T-cell (primary cell): Measurements from ENCODE around the gene SETBP1. TPM values are rescaled to one million over a fixed set of nuclear protein-coding genes. Genes with fewer than 3 reads are reported as not detected.

Experiments
- ATAC-seq, 4 experiments: fragments of 200-7000 bp in 3 of 4; fragments of 150-1000 bp in 1 of 4; cut with Tn5 transposase; replicated peaks in 1 of 4; 1 replicate in 3 of 4; 2 replicates in 1 of 4; pipeline ENCODE4 v1.10.0; 2021; ENCODE audit warnings: moderate library complexity in 3 of 4, mild to moderate bottlenecking in 2 of 4, moderate number of reproducible peaks in 1 of 4
- CTCF ChIA-PET, 2 donors: fragments of 300-600 bp; sonication (Branson Sonifier 250); formaldehyde crosslinking; loops; one replicate each; lab custom pipeline; 2022; ENCODE audit warnings: antibody characterized with exemption in 2 of 2; lab: Charles Lee
- POLR2A ChIA-PET, 2 donors: fragments of 300-600 bp; sonication (Branson Sonifier 250); formaldehyde crosslinking; loops; one replicate each; lab custom pipeline; 2022; ENCODE audit warnings: antibody characterized with exemption in 2 of 2; lab: Charles Lee
- DNase-seq, 35 experiments: peaks; one replicate each; pipeline versions ENCODE4 v3.0.0 to v3.0.0-alpha.2; 2013 to 2023
- H3K27ac ChIP-seq: one replicate; pipeline ENCODE4 v1.5.1; 2013; ENCODE audit warnings: low read length
- H3K27me3 ChIP-seq, 2 experiments: replicated peaks in 1 of 2; 1 replicate in 1 of 2; 2 replicates in 1 of 2; pipeline versions ENCODE4 v1.6.1 to v1.7.0; 2013; ENCODE audit warnings: low read length in 1 of 2, mixed read lengths in 1 of 2; ENCODE audit not compliant: control insufficient read depth in 2 of 2, insufficient read depth in 2 of 2; ENCODE audit errors: extremely low read depth in 1 of 2
- H3K36me3 ChIP-seq, 2 donors: 1 replicate in 1 of 2; 2 replicates in 1 of 2; pipeline versions ENCODE4 v1.6.1 to v1.7.0; 2013; ENCODE audit warnings: low read length in 1 of 2; ENCODE audit not compliant: control insufficient read depth in 2 of 2, insufficient read depth in 1 of 2; ENCODE audit errors: extremely low read depth in 1 of 2
- H3K4me1 ChIP-seq, 2 experiments: 1 replicate in 1 of 2; 2 replicates in 1 of 2; pipeline versions ENCODE4 v1.6.1 to v1.7.0; 2013; ENCODE audit warnings: low read length in 2 of 2, mixed read lengths in 1 of 2; ENCODE audit not compliant: insufficient read depth in 2 of 2, control insufficient read depth in 1 of 2; ENCODE audit errors: extremely low read depth in 1 of 2
- H3K4me3 ChIP-seq, 2 donors: 1 replicate in 1 of 2; 2 replicates in 1 of 2; pipeline versions ENCODE4 v1.5.1 to v1.7.0; 2013; ENCODE audit warnings: mild to moderate bottlenecking in 2 of 2, low read length in 1 of 2, moderate library complexity in 1 of 2; ENCODE audit not compliant: control insufficient read depth in 1 of 2; ENCODE audit errors: extremely low read depth in 1 of 2
- H3K9me3 ChIP-seq: 2 replicates; pipeline ENCODE4 v1.7.0; 2013
- H3K27ac Mint-ChIP-seq, 2 donors: one replicate each; pipeline ENCODE4 v1.8.0; 2020 to 2021; ENCODE audit warnings: mild to moderate bottlenecking in 2 of 2, mixed read lengths in 2 of 2
- H3K27me3 Mint-ChIP-seq, 2 donors: one replicate each; pipeline ENCODE4 v1.8.0; 2021 to 2022; ENCODE audit warnings: mixed read lengths in 2 of 2
- H3K36me3 Mint-ChIP-seq: one replicate; pipeline ENCODE4 v1.8.0; 2021; ENCODE audit warnings: mixed read lengths
- H3K4me1 Mint-ChIP-seq, 3 donors: one replicate each; pipeline ENCODE4 v1.8.0; 2020 to 2022; ENCODE audit warnings: mixed read lengths in 3 of 3, mild to moderate bottlenecking in 1 of 3
- H3K4me3 Mint-ChIP-seq, 3 donors: one replicate each; pipeline ENCODE4 v1.8.0; 2020 to 2022; ENCODE audit warnings: mild to moderate bottlenecking in 3 of 3, mixed read lengths in 3 of 3, moderate library complexity in 3 of 3
- H3K9me3 Mint-ChIP-seq, 3 donors: one replicate each; pipeline ENCODE4 v1.8.0; 2020 to 2022; ENCODE audit warnings: mixed read lengths in 3 of 3
- WGBS: methylation state at CpG from one replicate; pipeline ENCODE4 v1.1.5; 2013; ENCODE audit warnings: missing lambda C conversion rate; ENCODE audit not compliant: insufficient coverage; 5-methylcytosine and 5-hydroxymethylcytosine counted together
- total RNA-seq, 35 experiments: library from RNA in 6 of 35; stranded (reverse) in 6 of 35; fragments of 120-200 nt in 1 of 35; gene quantifications; one replicate each; pipeline versions ENCODE4 v1.2.1 to v1.2.4 and lab custom pipeline; 2013 to 2026

Gene SETBP1
- total RNA-seq, 5 donors from 2014 or later (not counting 1 experiment from before 2014, with no cell fraction given) = 1.6 to 5.7 (median 3.2) TPM

- H3K27me3 Mint-ChIP-seq = no peaks in the 10 kb centered on the region
- 100% methylated on average over 1 of the region's 2 CpGs for WGBS
Observed at GRCh38 chr18:45007531-45007930, 326.8 kb downstream of the SETBP1 start.

GRCh38 chr18:45008694-45009413 lies 328.2 kb downstream of the SETBP1 start:
- H3K27ac Mint-ChIP-seq = no peak overlapping the region
- DNase-seq (peak in 2 of 35 experiments; percentile 12 to 13), ATAC-seq (peak in 2 of 4 experiments; percentile 41 to 48)
- peak overlapping the region in 1 of 3 donors; percentile 50 for H3K4me3 Mint-ChIP-seq
- H3K36me3 ChIP-seq = no peaks in the 10 kb centered on the region
- POLR2A ChIA-PET = no interaction called here
- H3K27ac ChIP-seq = no peak overlapping the region
- peaks cover 4 to 15% of the 10 kb centered on the region in 2 experiments for H3K4me1 ChIP-seq
- WGBS = 50% methylated on average over 13 of the region's 13 CpGs
- no peaks in the 10 kb centered on the region for H3K9me3 Mint-ChIP-seq
- H3K4me3 ChIP-seq = no peak overlapping the region
- H3K9me3 ChIP-seq = no peaks in the 10 kb centered on the region
- no peaks in the 10 kb centered on the region for H3K27me3 Mint-ChIP-seq
- CTCF ChIA-PET = no interaction called here
- H3K36me3 Mint-ChIP-seq = no peaks in the 10 kb centered on the region
- H3K27me3 ChIP-seq = no peaks in the 10 kb centered on the region
- peaks cover 19% of the 10 kb centered on the region in 3 donors for H3K4me1 Mint-ChIP-seq

More at GRCh38 chr18:45007531-45007930, 326.8 kb downstream of the SETBP1 start:
- no peak overlapping the region for H3K4me3 ChIP-seq
- Mint-ChIP-seq H3K27ac (no peak overlapping the region), H3K36me3 (no peaks in the 10 kb centered on the region), H3K4me1 (peaks cover 19% of the 10 kb centered on the region in 3 donors), H3K4me3 (no peak overlapping the region), H3K9me3 (no peaks in the 10 kb centered on the region)
- H3K36me3 ChIP-seq = no peaks in the 10 kb centered on the region
- no peak overlapping the region for H3K27ac ChIP-seq
- H3K4me1 ChIP-seq = peaks cover 4 to 15% of the 10 kb centered on the region in 2 experiments
- no peaks in the 10 kb centered on the region for H3K9me3 ChIP-seq
- H3K27me3 ChIP-seq = no peaks in the 10 kb centered on the region
- DNase-seq (no peak), ATAC-seq (no peak)
- ChIA-PET CTCF (no interaction called here), POLR2A (no interaction called here)

GRCh38 chr18:45009756-45010155 lies 329.1 kb downstream of the SETBP1 start:
- no peak for ATAC-seq
- Mint-ChIP-seq H3K4me1 (peaks cover 19% of the 10 kb centered on the region in 3 donors), H3K4me3 (no peak overlapping the region), H3K27me3 (no peaks in the 10 kb centered on the region), H3K27ac (no peak overlapping the region), H3K36me3 (no peaks in the 10 kb centered on the region), H3K9me3 (no peaks in the 10 kb centered on the region)
- POLR2A ChIA-PET = no interaction called here
- Histone ChIP-seq H3K4me1 (peaks cover 4 to 15% of the 10 kb centered on the region in 2 experiments), H3K4me3 (no peak overlapping the region), H3K27ac (no peak overlapping the region), H3K9me3 (no peaks in the 10 kb centered on the region), H3K27me3 (no peaks in the 10 kb centered on the region), H3K36me3 (no peaks in the 10 kb centered on the region)
- 47% methylated on average over 2 of the region's 5 CpGs for WGBS
- DNase-seq = no peak
- CTCF ChIA-PET = no interaction called here

- WGBS = 94% methylated on average over 3 of the region's 3 CpGs
- H3K36me3 ChIP-seq = no peaks in the 10 kb centered on the region
- no peaks in the 10 kb centered on the region for H3K9me3 ChIP-seq
- Mint-ChIP-seq H3K4me3 (no peak overlapping the region), H3K9me3 (no peaks in the 10 kb centered on the region), H3K27me3 (no peaks in the 10 kb centered on the region), H3K4me1 (peaks cover 19% of the 10 kb centered on the region in 3 donors), H3K27ac (no peak overlapping the region), H3K36me3 (no peaks in the 10 kb centered on the region)
- H3K27ac ChIP-seq = no peak overlapping the region
- DNase-seq (no peak), ATAC-seq (no peak)
- H3K4me3 ChIP-seq = no peak overlapping the region
- ChIA-PET POLR2A (no interaction called here), CTCF (no interaction called here)
- no peaks in the 10 kb centered on the region for H3K27me3 ChIP-seq
- H3K4me1 ChIP-seq = peaks cover 4 to 15% of the 10 kb centered on the region in 2 experiments
Observed at GRCh38 chr18:45012286-45012685, 331.6 kb downstream of the SETBP1 start.

GRCh38 chr18:45014047-45014501 lies 333.4 kb downstream of the SETBP1 start:
- H3K27me3 Mint-ChIP-seq = peaks cover 0 to 6% of the 10 kb centered on the region in 2 donors
- peaks cover 10 to 11% (median 11%) of the 10 kb centered on the region in 3 donors for H3K4me1 Mint-ChIP-seq
- no peaks in the 10 kb centered on the region for H3K9me3 Mint-ChIP-seq
- CTCF ChIA-PET = no interaction called here
- H3K36me3 ChIP-seq = no peaks in the 10 kb centered on the region
- H3K4me3 Mint-ChIP-seq = no peak overlapping the region
- H3K27me3 ChIP-seq = no peaks in the 10 kb centered on the region
- POLR2A ChIA-PET = no interaction called here
- no peaks in the 10 kb centered on the region for H3K36me3 Mint-ChIP-seq
- no peaks in the 10 kb centered on the region for H3K9me3 ChIP-seq
- no peak for DNase-seq
- no peak for ATAC-seq
- 80% methylated on average over 1 of the region's 2 CpGs for WGBS
- H3K4me1 ChIP-seq = peaks cover 0 to 8% of the 10 kb centered on the region in 2 experiments
- H3K4me3 ChIP-seq = no peak overlapping the region
- no peak overlapping the region for H3K27ac ChIP-seq
- no peak overlapping the region for H3K27ac Mint-ChIP-seq

GRCh38 chr18:45015788-45016128 lies 335.1 kb downstream of the SETBP1 start:
- no peak for DNase-seq
- Histone ChIP-seq H3K4me1 (no peaks in the 10 kb centered on the region), H3K4me3 (no peak overlapping the region), H3K27ac (no peak overlapping the region), H3K36me3 (no peaks in the 10 kb centered on the region), H3K9me3 (no peaks in the 10 kb centered on the region), H3K27me3 (no peaks in the 10 kb centered on the region)
- Mint-ChIP-seq H3K4me1 (no peaks in the 10 kb centered on the region), H3K9me3 (no peaks in the 10 kb centered on the region), H3K4me3 (no peak overlapping the region), H3K27me3 (peaks cover 0 to 6% of the 10 kb centered on the region in 2 donors), H3K36me3 (no peaks in the 10 kb centered on the region), H3K27ac (no peak overlapping the region)
- ChIA-PET CTCF (no interaction called here), POLR2A (no interaction called here)
- ATAC-seq = no peak
- WGBS = no CpG with 5 or more reads among the region's 1 CpG
